Measurements from ENCODE around the gene GALNT9.

Gene GALNT9

GRCh38 chr12:132357623-132358186 lies 28.3 kb upstream of the GALNT9 start:
- H3K4me3 ChIP-seq (ENCODE audit: control insufficient read depth, low read depth, low read length) = no peak overlapping the region
- DNase-seq (ENCODE audit: low read depth) = no peak
- no peak for TF ChIP-seq CTCF (conservative IDR thresholded peaks at IDR 0.05; ENCODE audit: control insufficient read depth, insufficient read depth, low read depth, low read length)

- peak; percentile 69 for DNase-seq (ENCODE audit: low read depth)
- no peak for TF ChIP-seq CTCF (conservative IDR thresholded peaks at IDR 0.05; ENCODE audit: control insufficient read depth, insufficient read depth, low read depth, low read length)
- no peak overlapping the region for H3K4me3 ChIP-seq (ENCODE audit: control insufficient read depth, low read depth, low read length)
These were observed 27.6 kb upstream of the GALNT9 start for GRCh38 chr12:132356691-132357622.

- H3K4me3 ChIP-seq (ENCODE audit: control insufficient read depth, low read depth, low read length) = no peak overlapping the region
- TF ChIP-seq CTCF (conservative IDR thresholded peaks at IDR 0.05; ENCODE audit: control insufficient read depth, insufficient read depth, low read depth, low read length) = no peak
- no peak for DNase-seq (ENCODE audit: low read depth)
These were observed 26.6 kb upstream of the GALNT9 start for GRCh38 chr12:132355742-132356681.

GRCh38 chr12:132354982-132355680 lies 25.7 kb upstream of the GALNT9 start:
- DNase-seq (ENCODE audit: low read depth) = no peak
- no peak for TF ChIP-seq CTCF (conservative IDR thresholded peaks at IDR 0.05; ENCODE audit: control insufficient read depth, insufficient read depth, low read depth, low read length)
- no peak overlapping the region for H3K4me3 ChIP-seq (ENCODE audit: control insufficient read depth, low read depth, low read length)

- H3K4me3 ChIP-seq (ENCODE audit: control insufficient read depth, low read depth, low read length) = no peak overlapping the region
- no peak for TF ChIP-seq CTCF (conservative IDR thresholded peaks at IDR 0.05; ENCODE audit: control insufficient read depth, insufficient read depth, low read depth, low read length)
- DNase-seq (ENCODE audit: low read depth) = no peak
These were observed 25.0 kb upstream of the GALNT9 start for GRCh38 chr12:132354211-132354981.

Measured in fibroblast of mammary gland (primary cell).